HG02973 (cell line): ENCODE results near the gene ZEB1.
"Not testable (repeated sequence)": the region's sequence is repeated elsewhere in the genome, so short reads cannot be mapped to it uniquely, and the experiment has no call there.

Experiments
- ATAC-seq: cut with Tn5 transposase; IDR thresholded peaks from one replicate; pipeline ENCODE4 v1.9.1; 2021; ENCODE audit warnings: moderate library complexity; ENCODE audit not compliant: unreplicated experiment

The ZEB1 gene

DNA sequence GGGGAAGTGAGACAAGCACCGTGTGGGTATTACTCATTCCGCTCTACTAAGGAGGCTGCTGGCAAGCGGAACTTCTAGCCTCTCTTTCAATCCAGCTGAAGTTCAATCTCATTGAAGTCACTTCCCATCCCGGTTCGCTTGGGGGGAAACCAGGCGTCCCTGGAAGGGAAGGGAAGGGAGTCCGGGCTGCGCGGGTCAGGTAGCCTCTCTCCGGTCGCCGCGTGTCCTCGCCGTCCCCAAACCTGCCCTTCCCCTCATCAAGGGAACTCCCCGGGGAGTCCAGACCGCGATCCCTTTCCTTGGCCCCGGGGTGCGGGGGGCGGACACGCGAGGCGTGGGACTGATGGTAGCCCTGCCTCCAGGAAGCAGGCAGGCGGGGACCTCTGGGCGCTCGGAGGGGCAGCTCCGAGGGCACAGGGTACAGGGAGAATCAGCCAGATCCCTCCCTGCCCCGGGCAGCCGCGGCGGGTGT is 598 bp upstream of the ZEB1 start:
- ATAC-seq, result peak; percentile 78

GRCh38 chr10:31319602-31320549 is 860 bp downstream of the ZEB1 start:
- peak; percentile 6 for ATAC-seq

GRCh38 chr10:31320550-31321211 is 1.7 kb downstream of the ZEB1 start:
- no peak for ATAC-seq

GRCh38 chr10:31321396-31321941 is 2.5 kb downstream of the ZEB1 start:
- ATAC-seq, result no peak

GRCh38 chr10:31322647-31323046 is 3.6 kb downstream of the ZEB1 start:
- no peak for ATAC-seq

- no peak for ATAC-seq
Observed at GRCh38 chr10:31340343-31340742, 21.3 kb downstream of the ZEB1 start.

DNA sequence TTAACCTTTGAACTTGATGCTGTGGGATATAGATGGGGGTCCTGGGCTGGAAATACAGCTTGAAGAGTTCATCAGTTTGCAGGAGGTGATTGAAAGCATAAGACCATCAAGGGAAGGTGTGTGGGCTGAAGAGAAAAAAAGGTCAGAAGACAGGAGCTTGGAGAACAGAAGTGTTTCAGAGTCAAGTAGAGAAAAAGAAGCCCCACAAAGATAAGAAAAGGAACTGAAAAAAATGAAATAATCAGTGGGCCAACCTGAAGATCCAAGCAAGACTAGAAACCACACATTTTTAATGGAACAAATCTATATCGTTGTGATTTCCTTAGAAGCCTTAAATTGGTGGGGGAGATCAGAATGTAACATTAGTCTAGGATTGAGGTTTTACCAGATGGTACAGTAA is 22.5 kb downstream of the ZEB1 start:
- ATAC-seq, result no peak

- no peak for ATAC-seq
Observed at GRCh38 chr10:31343009-31343408, 24.0 kb downstream of the ZEB1 start.

DNA sequence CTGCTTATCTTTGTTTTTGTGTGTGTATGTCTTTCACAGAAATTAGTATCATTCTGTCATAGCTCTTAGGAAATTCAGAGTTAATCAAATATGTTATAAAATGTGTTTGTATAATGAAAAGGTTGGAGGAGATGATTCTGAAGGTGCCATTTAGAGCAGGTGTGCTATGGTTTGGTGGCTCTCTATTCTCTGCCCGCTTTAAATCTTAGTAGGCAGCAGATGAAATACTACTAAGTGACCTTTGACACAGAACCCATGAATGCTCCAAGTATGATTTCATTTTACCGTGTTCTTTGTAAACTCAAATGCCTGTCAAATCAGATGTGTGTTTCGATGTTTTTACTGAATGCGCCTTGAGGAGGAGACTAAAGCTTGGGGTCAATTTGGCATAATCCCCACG is 24.5 kb downstream of the ZEB1 start:
- ATAC-seq, result no peak

DNA sequence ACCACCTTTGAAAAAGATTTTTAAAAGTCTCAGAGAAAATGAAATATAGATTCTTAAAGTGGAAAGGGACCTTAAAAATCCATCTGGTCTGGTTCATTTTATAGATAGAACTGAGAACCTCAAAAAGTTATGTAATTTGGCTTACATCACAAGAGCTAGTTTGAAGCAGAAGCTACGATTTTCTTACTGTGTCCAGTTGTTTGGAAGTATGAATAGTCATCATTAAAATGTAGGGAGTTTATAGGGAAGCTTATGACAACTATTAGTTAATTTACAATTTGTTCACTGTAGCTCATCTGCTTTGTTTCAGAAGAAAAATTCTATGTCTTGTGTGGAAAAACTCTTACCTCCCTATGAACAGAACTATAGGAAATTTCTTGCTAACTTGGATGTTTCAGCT is 26.9 kb downstream of the ZEB1 start:
- ATAC-seq, result no peak

- ATAC-seq, result no peak
Observed at GRCh38 chr10:31346953-31347352, 27.9 kb downstream of the ZEB1 start.

DNA sequence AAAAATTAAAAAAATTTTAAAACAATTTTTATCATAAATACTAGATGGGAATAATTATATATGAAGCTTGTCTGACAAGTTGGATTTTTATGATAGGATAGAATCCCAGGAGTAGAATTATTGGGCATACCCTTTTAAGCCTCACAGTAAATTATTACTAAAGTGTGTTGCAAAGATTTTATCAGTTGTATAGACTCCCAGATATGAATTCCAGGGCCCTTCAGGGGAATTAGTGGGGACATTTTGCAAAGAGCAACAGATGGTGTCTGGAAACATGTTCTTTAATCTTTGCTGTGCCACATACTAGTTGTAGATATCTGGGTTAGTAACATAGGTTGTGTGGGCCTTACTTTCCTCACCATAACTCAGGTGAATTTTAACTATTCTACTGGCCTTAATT is 28.7 kb downstream of the ZEB1 start:
- ATAC-seq, result no peak

DNA sequence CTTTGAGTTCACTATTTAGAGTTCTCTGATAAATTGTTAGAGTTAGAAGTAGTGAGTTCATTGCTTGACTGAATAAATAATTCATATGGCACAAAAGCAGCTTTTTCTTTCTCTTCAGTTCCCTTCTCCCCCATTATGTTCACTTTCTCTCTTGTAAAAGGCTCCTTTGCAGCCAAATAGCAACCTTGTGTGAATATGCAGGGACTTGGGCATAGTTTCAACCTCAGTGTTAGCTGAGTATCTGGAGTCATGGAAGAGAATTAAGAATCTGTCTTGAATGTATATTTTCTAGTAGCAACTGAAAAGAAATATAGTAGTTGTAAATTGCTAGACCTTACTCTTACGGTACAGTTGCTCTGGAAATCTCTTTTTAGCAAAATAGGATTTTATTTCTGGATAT is 31.9 kb downstream of the ZEB1 start:
- ATAC-seq, result no peak

DNA sequence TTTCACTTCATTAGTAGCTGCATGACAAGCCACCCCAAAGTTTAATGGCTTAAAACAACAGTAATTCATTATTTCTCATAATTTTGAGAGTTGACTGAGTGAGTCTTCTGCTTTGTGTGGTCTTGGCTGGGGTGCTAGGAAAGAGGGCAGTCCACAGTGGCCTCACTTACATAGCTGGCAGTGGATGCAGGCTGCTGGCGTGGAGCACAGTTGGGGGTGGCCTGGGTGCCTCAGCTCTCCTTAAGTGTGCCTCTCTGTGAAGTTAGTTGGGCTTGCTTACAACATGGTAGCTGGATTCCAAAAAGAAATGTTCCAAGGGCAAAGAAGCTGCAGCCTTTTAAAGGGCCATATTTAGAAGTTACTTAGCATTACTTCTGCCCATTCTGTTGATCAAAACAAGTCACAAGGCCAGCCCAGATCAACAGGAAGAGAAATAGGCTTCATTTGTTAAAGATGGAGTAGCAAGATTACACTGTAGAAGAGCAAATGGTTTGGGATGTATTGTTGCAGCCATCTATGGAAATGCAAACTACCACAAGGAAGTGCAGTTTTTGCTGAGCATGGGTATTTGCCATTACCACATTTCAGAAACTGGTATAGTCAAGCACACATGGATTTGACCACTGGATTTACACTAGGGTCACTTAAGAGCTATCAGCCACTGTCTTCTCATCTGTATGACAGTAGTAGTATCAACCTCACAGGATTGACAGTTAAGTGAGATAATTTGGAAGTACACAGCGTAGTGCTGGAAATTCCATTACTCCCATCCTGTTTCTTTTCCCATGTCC is 33.6 kb downstream of the ZEB1 start:
- no peak for ATAC-seq

DNA sequence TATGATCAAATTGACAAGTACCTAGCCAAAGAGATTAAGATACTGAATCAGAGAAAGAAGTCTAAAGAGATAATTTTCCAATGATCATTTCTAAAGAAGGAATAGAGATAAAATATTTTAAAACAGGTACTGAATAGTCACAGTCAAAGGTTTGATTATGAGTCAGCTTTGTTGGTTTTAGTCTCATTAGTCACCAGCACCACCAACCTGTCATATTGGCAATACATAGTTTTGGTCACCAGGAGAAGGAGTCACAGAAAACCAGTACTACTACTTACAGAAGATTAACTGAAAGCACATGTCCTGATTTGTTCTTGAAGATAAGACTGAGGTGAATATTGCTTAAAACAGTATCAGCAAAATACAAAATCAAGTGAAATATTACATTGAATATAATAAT is 34.6 kb downstream of the ZEB1 start:
- ATAC-seq, result peak; percentile 96

DNA sequence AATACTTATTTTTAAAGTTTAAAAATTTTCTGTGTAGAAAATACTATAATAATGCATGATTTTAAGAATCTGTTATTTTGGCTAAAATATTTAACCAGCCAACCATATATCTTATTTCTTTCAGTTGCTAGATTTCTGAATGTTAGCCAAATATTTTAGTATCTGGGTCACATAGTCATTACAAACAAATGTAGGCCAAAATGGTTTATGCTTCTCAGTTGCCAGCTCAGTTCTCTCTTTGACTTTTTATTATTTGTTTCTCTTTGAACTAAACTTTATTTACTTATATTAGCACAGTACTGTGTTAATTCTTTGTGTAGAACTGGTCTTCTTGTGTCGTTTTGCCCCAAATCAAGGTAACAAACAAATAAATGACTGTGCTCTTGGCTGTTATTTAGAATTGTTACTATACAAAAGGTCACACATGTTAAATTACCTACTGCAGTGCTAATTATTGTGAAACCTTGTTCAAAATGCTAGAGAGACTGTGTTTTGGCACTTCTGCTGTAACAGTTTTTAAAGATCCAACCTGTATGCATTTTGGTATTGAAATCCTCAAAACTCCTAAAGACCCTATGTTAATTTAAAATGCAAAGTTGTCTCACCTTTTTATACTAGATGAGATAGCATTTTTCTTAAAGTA is 39.8 kb downstream of the ZEB1 start:
- ATAC-seq, result no peak

DNA sequence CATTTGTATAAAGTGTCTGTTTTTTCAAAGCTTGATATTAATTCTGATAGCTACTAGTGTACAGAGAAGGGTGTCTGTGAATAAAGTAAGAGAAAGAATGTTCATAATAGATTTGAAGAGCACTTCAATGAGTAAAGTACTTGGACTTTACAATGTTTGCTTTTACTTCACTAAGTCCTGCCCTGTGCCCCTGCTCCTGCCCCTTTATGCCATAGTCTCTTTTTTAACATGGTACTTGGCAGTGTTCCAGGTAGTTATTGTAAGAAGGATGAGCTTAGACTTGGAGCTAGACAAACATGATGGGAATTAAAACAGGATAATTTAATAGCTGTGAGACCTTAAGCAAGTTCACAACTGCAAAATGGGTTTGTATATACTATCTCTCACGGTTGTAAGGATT is 41.0 kb downstream of the ZEB1 start:
- ATAC-seq, result no peak

DNA sequence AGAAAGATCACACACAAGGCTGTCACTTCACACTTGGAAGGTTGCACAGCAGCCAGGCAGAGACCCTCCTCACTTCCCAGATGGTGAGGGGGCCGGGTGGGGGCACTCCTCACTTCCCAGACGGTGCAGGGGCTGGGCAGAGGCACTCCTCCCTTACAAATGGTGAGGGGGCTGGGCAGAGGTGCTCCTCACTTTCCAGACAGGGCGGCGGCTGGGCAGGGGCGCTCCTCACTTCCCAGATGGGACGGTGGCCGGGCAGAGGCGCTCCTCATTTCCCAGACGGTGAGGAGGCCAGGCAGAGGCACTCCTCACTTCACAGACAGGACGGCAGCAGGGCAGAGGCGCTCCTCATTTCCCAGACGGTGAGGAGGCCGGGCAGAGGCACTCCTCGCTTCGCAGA is 42.5 kb downstream of the ZEB1 start:
- not testable (repeated sequence) for ATAC-seq

- ATAC-seq, result no peak
Observed at GRCh38 chr10:31362023-31362641, 43.1 kb downstream of the ZEB1 start.

DNA sequence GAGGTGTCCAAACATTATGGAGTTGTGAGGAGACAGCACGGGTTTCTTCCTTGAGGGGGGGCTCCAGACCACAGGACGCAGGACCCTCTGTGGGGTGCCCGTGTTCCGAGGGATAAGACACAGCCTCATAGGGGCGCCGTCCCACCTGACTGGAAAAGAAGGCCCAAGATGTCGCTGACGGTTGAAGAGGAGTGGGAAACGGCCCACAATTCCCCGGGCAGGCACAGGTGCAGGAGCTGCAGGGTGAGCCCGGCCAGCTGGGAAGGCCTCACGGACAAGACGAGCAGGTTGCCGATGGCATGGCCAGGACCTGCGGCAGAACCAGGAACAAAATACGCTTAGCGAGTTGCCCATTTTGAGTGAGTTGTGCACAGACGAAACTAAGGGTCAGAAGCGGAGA is 44.7 kb downstream of the ZEB1 start:
- not testable (repeated sequence) for ATAC-seq
